Upper lobe of left lung (tissue), 4 donors: ENCODE results near the gene STAMBP.
A peak's percentile ranks its signal among the peaks of the same experiment; 100 is the strongest.

Experiments used
- EP300 ChIP-seq, 4 donors: sonication (generic); formaldehyde crosslinking; IDR thresholded peaks; one replicate each; pipeline ENCODE4 v1.5.1; 2017; ENCODE audit warnings: antibody characterized with exemption in 4 of 4, control low read depth in 2 of 4
- POLR2A ChIP-seq, 4 donors: fragments of 450-650 bp; IDR thresholded peaks; one replicate each; pipeline ENCODE4 v1.5.1; 2016 to 2017; ENCODE audit warnings: antibody characterized with exemption in 4 of 4, mild to moderate bottlenecking in 2 of 4
- TF ChIP-seq, protein P1 (sequence below), 6 experiments: fragments of 450-650 bp in 4 of 6; fragments of 200-600 bp in 2 of 6; sonication (generic) in 2 of 6; IDR thresholded peaks; one replicate each; pipeline ENCODE4 v1.5.1; 2016 to 2019; ENCODE audit warnings: antibody characterized with exemption in 6 of 6

DNA sequence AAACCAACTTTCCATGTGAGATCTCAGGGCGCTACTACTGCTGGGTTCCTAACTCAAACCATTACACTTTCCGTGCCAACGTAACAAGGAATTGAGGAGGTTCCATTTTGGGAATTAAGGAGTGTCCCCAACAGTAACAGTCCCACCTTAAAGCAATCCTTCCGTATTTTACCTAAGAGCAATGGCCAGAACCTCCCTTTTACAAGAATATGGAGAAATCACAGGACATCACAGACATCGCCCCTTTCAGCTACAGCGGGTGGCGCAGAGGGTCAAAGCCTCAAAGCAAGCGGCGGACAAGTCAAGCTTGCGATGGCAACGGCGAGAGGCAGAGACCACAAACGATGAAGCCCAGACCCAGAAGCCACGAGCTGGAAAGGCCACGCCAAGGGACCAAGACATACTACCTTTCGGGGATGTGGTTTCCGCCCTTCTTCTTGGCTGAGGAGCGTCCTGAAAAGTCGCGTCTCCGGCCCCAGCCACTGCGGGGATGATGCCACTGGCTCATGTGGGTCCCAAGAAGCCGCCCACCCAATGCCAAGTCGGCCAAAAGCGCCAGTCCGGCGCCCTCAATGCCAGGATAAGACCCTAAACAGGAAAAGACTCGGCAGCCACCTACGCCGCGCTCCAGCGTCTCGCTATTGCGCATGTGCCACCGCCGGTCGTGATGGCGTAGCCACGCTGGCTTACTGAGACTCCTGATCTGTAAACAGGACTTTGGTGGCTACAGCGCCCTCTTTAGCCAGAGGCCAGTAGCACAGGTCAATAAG is 49.1 kb upstream of the STAMBP start, which contains the start of gene DUSP11:
- TF ChIP-seq, protein P1, sequence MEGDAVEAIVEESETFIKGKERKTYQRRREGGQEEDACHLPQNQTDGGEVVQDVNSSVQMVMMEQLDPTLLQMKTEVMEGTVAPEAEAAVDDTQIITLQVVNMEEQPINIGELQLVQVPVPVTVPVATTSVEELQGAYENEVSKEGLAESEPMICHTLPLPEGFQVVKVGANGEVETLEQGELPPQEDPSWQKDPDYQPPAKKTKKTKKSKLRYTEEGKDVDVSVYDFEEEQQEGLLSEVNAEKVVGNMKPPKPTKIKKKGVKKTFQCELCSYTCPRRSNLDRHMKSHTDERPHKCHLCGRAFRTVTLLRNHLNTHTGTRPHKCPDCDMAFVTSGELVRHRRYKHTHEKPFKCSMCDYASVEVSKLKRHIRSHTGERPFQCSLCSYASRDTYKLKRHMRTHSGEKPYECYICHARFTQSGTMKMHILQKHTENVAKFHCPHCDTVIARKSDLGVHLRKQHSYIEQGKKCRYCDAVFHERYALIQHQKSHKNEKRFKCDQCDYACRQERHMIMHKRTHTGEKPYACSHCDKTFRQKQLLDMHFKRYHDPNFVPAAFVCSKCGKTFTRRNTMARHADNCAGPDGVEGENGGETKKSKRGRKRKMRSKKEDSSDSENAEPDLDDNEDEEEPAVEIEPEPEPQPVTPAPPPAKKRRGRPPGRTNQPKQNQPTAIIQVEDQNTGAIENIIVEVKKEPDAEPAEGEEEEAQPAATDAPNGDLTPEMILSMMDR (IDR thresholded peaks at IDR 0.05), result peak; percentile 88 to 96 (median 92)
- TF ChIP-seq POLR2A (IDR thresholded peaks at IDR 0.05) (peak in 3 of 4 donors; percentile 73 to 90 (median 76)), EP300 (IDR thresholded peaks at IDR 0.05) (no peak)
